Activated T-cell treated with anti-CD3 and anti-CD28 coated beads for 24 hours (primary cell): ENCODE results near the gene BMP15.

Experiments
- DNase-seq: peaks from one replicate; pipeline ENCODE4 v3.0.0-alpha.2; 2020; ENCODE audit warnings: low read depth

Gene BMP15

DNA sequence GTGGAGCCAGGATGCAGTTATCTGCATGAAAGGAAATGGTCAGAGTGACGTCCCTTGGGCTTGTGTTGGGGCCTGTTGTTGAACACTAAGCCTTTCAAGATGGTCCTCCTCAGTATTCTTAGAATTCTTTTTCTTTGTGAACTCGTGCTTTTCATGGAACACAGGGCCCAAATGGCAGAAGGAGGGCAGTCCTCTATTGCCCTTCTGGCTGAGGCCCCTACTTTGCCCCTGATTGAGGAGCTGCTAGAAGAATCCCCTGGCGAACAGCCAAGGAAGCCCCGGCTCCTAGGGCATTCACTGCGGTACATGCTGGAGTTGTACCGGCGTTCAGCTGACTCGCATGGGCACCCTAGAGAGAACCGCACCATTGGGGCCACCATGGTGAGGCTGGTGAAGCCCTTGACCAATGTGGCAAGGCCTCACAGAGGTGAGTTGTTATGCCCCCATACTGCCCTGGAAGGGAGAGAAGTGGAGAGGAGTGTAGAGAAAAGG lies at the start of gene BMP15:
Gene BMP15, plus strand, starts transcription at position 51 of the 492 bp plus-strand sequence. Its CDS starts 49 bp downstream, at position 100.
- DNase-seq: no peak

DNA sequence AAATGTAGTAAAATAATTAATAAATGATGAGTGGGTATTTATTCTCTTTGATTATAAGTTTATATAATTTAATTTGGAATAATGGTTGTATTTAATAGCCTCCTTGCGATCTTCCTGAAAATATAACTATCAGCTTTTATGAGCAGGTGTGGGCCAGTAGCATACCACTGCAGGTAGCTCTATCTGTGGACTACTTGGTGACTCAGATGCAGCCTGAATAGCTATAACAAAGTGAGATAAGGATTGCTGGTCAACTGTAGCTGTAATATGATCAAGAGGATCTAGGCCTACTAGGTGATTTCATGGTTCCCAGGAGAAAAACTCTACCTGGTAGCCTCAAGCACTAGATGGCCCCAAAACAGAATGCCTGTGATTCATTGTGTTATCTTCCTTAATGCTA lies 47.1 kb upstream of the BMP15 start:
- no peak for DNase-seq

DNA sequence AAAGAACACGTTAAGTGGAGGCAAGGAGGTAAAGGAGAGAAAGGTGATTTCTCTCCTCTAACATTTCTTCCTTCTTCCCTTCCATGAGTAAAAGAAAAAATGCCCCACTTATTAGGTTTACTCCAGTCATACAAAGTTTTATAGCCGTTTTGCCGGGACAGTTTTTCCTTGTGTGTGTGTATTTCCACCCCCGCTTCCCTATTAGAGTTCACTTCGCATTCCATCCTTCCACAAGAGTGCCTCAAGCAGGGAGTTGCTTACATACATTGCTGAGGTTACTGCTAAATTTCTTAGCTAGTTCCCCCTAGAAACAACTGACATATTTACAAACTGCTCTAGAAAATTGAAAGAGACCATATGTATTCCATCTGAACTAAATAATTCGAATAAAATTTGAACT lies 45.2 kb upstream of the BMP15 start:
- no peak for DNase-seq

GRCh38 chrX:50871922-50872453 lies 38.5 kb upstream of the BMP15 start:
- DNase-seq: no peak

DNA sequence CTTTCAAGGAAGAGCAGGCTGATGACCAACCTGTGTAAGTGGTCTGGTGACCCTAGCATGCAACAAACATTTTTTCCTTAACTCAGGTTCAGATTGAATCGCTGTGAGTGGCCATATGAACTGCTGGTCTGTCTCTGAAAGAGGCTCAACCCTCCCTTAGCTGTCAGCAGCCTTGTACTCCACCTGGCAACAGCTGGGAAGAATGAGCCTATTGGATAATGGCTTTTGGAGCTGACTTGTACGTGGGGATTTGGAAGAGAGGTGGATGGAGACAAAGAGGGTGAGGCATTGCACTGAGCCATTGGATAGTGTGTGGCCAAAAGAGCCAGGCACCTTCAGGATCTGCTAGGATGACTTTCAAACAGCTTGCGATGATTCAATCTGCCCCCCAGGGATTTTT lies 35.7 kb upstream of the BMP15 start:
- DNase-seq: no peak

GRCh38 chrX:50876551-50876950 lies 34.0 kb upstream of the BMP15 start:
- no peak for DNase-seq

GRCh38 chrX:50877310-50877709 lies 33.2 kb upstream of the BMP15 start:
- no peak for DNase-seq

DNA sequence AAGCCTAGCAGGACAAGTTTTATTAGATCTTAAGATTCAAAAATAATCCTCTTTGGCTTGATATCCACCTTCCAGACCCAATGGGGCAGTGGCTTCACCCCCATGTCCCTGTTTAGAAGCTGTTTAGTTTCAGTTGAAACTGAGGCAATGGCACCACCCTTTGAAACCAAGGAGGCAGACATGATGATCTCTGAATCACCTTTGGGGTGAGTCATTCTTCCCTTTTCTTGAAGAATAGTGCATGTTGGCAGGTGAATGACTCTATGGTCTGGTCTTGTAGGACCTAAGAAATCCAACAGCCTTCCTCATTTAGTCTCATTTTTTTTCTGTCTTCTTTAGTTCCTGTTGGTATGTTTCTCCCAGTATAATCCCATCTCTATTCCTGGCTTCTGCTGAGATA lies 29.5 kb upstream of the BMP15 start:
- DNase-seq: no peak

DNA sequence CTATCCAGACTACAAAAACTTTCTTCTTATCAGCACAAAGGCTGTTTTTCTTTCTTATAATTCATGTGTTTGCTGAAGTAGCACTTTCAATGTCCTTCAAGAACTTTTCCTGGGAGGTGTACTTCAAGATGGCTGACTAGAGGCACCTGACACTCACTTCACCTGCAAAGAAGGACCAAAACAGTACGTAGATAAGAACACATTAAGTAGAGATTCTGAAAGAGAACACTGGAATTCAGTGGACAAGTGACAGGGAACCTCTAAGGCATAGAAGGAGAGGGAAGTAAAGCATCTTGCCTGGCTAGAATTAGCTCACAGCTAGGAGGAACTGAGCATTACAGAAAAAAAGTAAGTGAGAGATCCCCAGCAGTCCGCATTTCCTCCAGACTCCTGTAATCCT lies 21.7 kb upstream of the BMP15 start:
- DNase-seq: no peak

DNA sequence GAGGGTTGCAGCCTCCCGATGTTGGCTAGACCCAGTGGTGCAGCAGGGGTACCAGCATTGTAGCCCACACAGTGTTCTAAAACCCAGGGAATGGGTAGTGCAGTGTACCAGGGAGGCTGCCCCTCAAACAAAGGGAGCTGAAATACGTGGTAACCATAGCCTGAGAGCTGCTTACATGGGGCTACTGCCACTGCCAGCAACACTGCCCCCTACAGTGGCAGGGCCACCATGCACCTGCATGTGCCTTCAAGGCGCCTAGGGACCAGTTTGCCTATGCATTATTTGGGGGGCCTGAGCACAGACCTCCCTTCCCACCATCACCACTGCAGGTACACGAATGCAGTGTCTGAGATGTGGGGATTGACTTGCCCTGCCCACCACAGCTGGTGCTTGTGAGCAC lies 21.0 kb upstream of the BMP15 start:
- DNase-seq: no peak

DNA sequence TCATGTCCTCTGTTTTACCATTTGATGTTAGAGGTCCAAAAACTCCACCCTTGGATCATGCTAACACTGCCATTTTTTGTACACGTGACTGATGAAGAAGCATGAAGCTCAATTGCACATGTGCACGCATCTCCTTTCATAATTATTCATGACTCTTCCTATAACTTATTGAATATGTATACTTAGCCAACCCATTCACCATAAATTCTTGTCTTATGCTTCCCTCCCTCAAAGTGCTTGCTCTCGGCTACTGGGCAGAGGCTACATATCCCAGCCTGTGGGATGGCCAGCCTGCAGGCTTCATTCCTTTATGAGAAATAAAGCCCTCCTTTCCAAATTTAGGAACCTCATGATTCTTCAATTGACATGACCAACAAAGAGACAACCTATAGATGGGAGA lies 17.5 kb upstream of the BMP15 start:
- no peak for DNase-seq

DNA sequence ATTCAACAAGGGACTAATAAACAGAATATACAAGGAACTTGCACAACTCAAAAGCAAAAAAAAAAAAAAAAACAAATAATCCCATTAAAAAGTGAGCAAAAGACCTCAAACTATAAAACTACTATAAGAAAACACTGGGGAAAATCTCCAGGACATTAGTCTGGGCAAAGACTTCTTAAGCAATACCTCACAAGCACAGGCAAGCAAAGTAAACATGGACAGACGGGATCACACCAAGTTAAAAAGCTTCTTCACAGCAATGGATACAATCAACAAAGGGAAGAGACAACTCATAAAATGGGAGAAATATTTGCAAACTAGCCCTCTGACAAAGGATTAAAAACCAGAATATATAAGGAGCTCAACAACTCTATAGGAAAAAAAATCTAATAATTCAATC lies 17.1 kb upstream of the BMP15 start:
- no peak for DNase-seq

DNA sequence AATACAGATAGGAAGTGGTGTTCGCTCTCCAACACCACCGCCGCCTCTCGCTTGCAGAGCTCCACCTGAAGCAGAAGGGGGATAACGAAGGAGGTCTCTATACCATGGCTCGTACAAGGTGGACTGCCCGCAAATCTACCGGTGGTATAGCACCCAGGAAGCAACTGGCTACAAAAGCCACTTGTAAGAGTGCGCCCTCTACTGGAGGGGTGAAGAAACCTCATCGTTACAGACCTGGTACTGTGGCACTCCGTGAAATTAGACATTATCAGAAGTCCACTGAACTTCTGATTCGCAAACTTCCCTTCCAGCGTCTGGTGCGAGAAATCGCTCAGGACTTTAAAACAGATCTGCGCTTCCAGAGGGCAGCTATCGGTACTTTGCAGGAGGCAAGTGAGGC lies 5.2 kb upstream of the BMP15 start:
- no peak for DNase-seq

GRCh38 chrX:50913520-50913919 lies 3.0 kb downstream of the BMP15 start:
- DNase-seq: no peak

- no peak for DNase-seq
Measured at GRCh38 chrX:50920132-50920531, 9.6 kb downstream of the BMP15 start.

GRCh38 chrX:50927127-50927526 lies 16.6 kb downstream of the BMP15 start:
- DNase-seq: no peak

DNA sequence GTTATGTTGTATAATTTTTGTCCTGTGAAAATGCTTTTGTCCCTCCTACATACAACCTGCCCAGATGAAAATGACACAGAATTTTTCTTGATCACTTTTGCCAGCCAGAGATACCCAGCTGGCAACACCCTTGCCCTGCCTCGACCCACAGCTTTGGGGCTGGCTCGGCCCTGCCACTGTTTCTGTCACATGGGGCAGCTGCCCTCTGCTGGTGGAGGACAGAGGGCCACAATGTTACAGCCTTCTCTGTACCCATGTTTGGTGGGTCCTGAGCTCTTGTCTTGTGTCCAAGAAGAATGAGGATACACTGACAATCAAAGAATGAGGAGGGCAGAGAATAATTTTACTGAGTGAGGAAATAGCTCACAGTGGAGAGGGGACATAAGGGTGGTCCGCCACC lies 31.1 kb downstream of the BMP15 start:
- DNase-seq: no peak

- DNase-seq: no peak
Measured at GRCh38 chrX:50942471-50942870, 31.9 kb downstream of the BMP15 start.

GRCh38 chrX:50952406-50952805 lies 41.9 kb downstream of the BMP15 start:
- DNase-seq: no peak

- no peak for DNase-seq
Measured at GRCh38 chrX:50953832-50954231, 43.3 kb downstream of the BMP15 start.

DNA sequence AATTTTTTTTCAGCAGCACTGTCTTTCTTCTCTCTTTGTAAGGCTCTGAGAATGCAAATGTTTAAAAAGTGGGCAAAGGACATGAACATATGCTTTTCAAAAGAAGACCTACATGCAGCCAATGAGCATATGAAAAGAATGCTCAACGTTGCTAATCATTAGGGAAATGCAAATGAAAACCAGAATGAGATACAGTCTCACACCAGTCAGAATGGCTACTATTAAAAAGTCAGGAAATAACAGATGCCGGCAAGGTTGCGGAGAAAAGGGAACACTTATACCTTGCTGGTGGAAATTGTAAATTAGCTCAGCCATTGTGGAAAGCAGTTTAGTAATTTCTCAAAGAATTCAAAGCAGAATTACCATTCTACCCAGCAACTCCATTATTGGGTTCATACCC lies 51.6 kb downstream of the BMP15 start:
- no peak for DNase-seq

GRCh38 chrX:50963842-50964241 lies 53.3 kb downstream of the BMP15 start:
- DNase-seq: no peak
